Kidney (tissue), 14 donors: Measurements from ENCODE around the gene WNT5B. TPM values are rescaled to one million over a fixed set of nuclear protein-coding genes. Genes with fewer than 3 reads are reported as not detected.

Source experiments
- DNase-seq, 5 donors: peaks; one replicate each; pipeline ENCODE4 v3.0.0-alpha.2; 2013 to 2020
- FAIRE-seq: peaks from 2 replicates; lab custom pipeline; 2012; peaks lifted over from hg19 to GRCh38; lab: Jason Lieb, UNC
- H3K27ac ChIP-seq, 2 donors: one replicate each; pipeline ENCODE4 v1.7.0; 2013; ENCODE audit warnings: low read depth in 2 of 2, low read length in 2 of 2, inconsistent platforms in 1 of 2
- H3K27me3 ChIP-seq: one replicate; pipeline ENCODE4 v1.7.1; 2013; ENCODE audit warnings: low read length, inconsistent platforms; ENCODE audit not compliant: control insufficient read depth, insufficient read depth
- H3K36me3 ChIP-seq, 3 donors: one replicate each; pipeline versions ENCODE4 v1.7.0 to v1.7.1; 2013; ENCODE audit warnings: low read length in 3 of 3, control low read depth in 1 of 3, inconsistent platforms in 1 of 3; ENCODE audit not compliant: insufficient read depth in 3 of 3, control insufficient read depth in 2 of 3
- H3K4me1 ChIP-seq, 3 donors: one replicate each; pipeline versions ENCODE4 v1.7.0 to v1.7.1; 2013; ENCODE audit warnings: low read length in 3 of 3, inconsistent platforms in 1 of 3, low read depth in 1 of 3; ENCODE audit not compliant: control insufficient read depth in 2 of 3, insufficient read depth in 2 of 3
- H3K4me3 ChIP-seq, 3 donors: one replicate each; pipeline versions ENCODE4 v1.7.0 to v1.8.1; 2013; ENCODE audit warnings: low read length in 3 of 3, control low read depth in 1 of 3, inconsistent platforms in 1 of 3
- H3K9ac ChIP-seq, 3 donors: one replicate each; pipeline versions ENCODE4 v1.7.0 to v1.7.1; 2013; ENCODE audit warnings: low read length in 3 of 3, control low read depth in 1 of 3, inconsistent platforms in 1 of 3
- H3K9me3 ChIP-seq, 3 donors: one replicate each; pipeline versions ENCODE4 v1.7.0 to v1.7.1; 2013; ENCODE audit warnings: low read length in 3 of 3, control low read depth in 1 of 3, inconsistent platforms in 1 of 3; ENCODE audit not compliant: control insufficient read depth in 2 of 3, insufficient read depth in 1 of 3
- intact Hi-C: fragments of 100-400 bp; cut with DNase I; formaldehyde crosslinking; loops from one replicate; pipeline ENCODE4 v1.11.1; 2022
- polyA plus RNA-seq: library from polyadenylated mRNA; stranded (reverse); fragments of 350-450 nt; fragmentation: Illumina TruSeq; extraction: RNeasy Lipid Tissue Mini Kit (QIAGEN cat#74804); gene quantifications from one replicate; pipeline ENCODE4 v1.2.3, GENCODE V29; 2014; ENCODE audit warnings: low read depth, low replicate concordance; ENCODE audit not compliant: insufficient read depth
- total RNA-seq: library from RNA; stranded (reverse); fragmentation: NEBNext Ultra II Directional; extraction: Animal tissue kit (Norgen Biotek cat#: 25700); gene quantifications from one replicate; pipeline ENCODE4 v1.2.1, GENCODE V29; 2021
- TF ChIP-seq, protein P1 (sequence below): IDR thresholded peaks from 3 replicates; pipeline ENCODE4 v1.5.1; 2012; ENCODE audit warnings: mild to moderate bottlenecking, moderate library complexity, borderline replicate concordance; ENCODE audit not compliant: insufficient read depth; ENCODE audit errors: extremely low read depth
- donor health status: control.
- donor health status: control.
- donor health status: control.
- donor health status: control.
- donor health status: control.
- donor health status: DM: yes; HTN: yes; CAD: no.
- donor health status: Normal renal cell carcinoma (clear cell type).

Gene WNT5B
- total and polyA plus RNA-seq, 2 donors from 2014 or later, result 3.4 to 4.8 TPM

DNA sequence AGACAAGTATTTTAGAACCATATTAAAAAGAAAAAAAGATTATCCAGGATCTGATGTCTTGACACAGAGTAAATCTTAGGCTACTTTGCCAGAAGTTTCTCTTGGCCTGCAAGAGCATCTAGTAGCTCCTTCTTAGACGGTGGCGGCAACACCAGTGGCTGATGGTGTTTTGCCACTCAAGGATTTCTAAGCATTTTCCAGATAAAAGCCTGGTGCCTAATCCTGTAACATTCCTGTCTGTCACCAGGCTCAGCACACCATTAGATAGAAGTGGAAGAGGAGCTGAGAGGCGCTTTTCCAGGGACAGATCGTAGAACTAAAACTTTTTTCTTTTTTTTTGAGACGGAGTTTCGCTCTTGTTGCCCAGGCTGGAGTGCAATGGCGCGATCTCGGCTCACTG is 14.0 kb downstream of the WNT5B start:
- TF ChIP-seq, protein P1, sequence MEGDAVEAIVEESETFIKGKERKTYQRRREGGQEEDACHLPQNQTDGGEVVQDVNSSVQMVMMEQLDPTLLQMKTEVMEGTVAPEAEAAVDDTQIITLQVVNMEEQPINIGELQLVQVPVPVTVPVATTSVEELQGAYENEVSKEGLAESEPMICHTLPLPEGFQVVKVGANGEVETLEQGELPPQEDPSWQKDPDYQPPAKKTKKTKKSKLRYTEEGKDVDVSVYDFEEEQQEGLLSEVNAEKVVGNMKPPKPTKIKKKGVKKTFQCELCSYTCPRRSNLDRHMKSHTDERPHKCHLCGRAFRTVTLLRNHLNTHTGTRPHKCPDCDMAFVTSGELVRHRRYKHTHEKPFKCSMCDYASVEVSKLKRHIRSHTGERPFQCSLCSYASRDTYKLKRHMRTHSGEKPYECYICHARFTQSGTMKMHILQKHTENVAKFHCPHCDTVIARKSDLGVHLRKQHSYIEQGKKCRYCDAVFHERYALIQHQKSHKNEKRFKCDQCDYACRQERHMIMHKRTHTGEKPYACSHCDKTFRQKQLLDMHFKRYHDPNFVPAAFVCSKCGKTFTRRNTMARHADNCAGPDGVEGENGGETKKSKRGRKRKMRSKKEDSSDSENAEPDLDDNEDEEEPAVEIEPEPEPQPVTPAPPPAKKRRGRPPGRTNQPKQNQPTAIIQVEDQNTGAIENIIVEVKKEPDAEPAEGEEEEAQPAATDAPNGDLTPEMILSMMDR, result no peak
- Histone ChIP-seq H3K36me3 (peaks cover 0 to 3% (median 0%) of the 10 kb centered on the region in 3 donors), H3K9me3 (no peaks in the 10 kb centered on the region), H3K27ac (no peak overlapping the region), H3K9ac (no peak overlapping the region), H3K27me3 (no peaks in the 10 kb centered on the region), H3K4me1 (peaks cover 0 to 3% (median 0%) of the 10 kb centered on the region in 3 donors), H3K4me3 (no peak overlapping the region)
- no peak for FAIRE-seq
- no peak for DNase-seq
- intact Hi-C loops, result loop anchor here (10.0 kb wide), 1 partner anchor 292 kb away; no protein-coding TSS in a partner anchor

DNA sequence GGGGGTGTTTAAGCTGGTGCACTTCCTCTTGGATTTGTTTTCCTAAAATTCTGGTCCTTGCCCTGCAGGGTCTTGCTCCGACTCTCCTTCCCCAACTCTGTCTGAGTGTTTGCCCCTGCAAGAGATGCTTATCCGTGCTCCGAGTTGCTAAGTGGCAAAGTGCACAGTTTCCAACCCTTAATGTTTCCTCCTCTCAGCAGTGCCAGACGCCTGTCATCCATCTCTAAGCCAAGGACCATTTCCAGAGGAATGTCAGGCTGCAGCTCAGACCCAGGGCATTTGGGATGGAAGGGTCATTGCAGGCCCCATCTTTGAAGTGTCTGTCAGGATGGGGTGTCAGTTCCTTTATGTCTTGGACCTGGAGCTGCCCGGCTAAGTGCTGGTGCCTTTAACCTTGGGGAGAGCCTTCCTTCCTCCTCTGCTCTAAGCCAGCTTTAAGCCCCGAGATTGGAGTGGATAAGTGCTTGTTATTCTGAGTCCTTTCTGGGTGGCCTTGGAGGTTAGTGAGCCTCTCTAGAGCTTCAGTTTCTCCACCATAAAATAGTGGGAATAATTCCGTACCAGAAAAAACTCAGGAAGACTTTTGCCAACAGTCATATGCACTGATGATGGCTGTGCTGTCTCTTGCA is 15.0 kb downstream of the WNT5B start:
- FAIRE-seq (no peak), DNase-seq (no peak)
- no peak overlapping the region for H3K4me3 ChIP-seq
- no peaks in the 10 kb centered on the region for H3K9me3 ChIP-seq
- H3K27me3 ChIP-seq, result no peaks in the 10 kb centered on the region
- peaks cover 0 to 3% (median 0%) of the 10 kb centered on the region in 3 donors for H3K4me1 ChIP-seq
- intact Hi-C loops, result loop anchor here (10.0 kb wide), 1 partner anchor 291 kb away; no protein-coding TSS in a partner anchor
- H3K9ac ChIP-seq, result no peak overlapping the region
- H3K27ac ChIP-seq, result no peak overlapping the region
- TF ChIP-seq, protein P1, result no peak
- H3K36me3 ChIP-seq, result peaks cover 0 to 3% (median 0%) of the 10 kb centered on the region in 3 donors

DNA sequence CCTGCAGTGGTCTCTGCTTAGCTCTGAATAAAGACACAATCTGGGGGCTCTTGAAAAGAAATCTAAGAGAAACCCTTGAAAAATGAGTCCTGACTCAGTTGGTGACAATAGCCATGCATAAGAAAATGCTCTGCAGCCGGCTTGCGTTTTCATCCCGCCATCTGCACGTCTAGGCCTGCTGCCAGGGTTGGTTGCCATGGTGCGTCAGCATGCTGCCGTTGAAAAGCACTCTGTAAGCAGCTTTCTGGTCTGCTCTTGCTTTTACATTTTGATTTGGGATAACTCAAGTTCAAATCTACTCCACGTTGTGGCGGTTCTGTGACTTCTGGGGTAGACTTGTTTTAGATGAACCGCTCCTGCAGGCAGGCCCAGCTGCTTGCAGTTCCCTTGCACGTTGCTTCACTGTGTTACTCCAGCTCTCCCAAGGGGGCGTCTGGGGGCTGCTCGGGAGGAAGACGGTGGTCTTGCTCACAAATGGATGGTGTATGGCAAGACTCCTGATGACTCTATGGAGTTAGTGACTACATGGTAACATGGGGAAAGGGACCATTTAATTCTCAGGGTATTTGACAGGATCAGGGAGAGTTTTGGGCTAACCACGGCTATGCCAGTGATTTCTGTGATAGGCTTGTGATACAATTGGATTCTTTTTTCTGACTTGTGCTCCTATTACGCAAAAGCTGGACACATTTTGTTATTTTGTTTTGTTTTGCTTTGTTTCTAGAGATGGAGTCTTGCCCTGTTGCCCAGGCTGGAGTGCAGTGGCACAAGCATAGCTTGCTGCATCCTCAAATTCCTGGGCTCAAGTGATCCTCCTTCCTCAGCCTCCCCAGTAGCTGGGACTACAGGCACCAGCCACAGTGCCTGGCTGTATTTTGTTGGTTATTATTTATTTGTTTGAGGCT is 15.8 kb downstream of the WNT5B start:
- Histone ChIP-seq H3K9ac (no peak overlapping the region), H3K4me3 (no peak overlapping the region), H3K4me1 (peaks cover 0 to 3% (median 0%) of the 10 kb centered on the region in 3 donors), H3K27ac (no peak overlapping the region), H3K36me3 (peaks cover 0 to 3% (median 0%) of the 10 kb centered on the region in 3 donors), H3K27me3 (no peaks in the 10 kb centered on the region), H3K9me3 (no peaks in the 10 kb centered on the region)
- TF ChIP-seq, protein P1, result no peak
- intact Hi-C loops, result loop anchor here (10.0 kb wide), 1 partner anchor 290 kb away; no protein-coding TSS in a partner anchor
- no peak for FAIRE-seq
- peak in 4 of 5 donors; percentile 56 to 91 (median 75) for DNase-seq
